Measurements from ENCODE around the gene XRCC3. TPM values are rescaled to one million over a fixed set of nuclear protein-coding genes. Genes with fewer than 3 reads are reported as not detected.

Gene XRCC3
- total RNA-seq, 1 experiment from 2014 or later, result 46.7 TPM

GRCh38 chr14:103662591-103662990 lies 52.7 kb downstream of the XRCC3 start (continued):
- TF ChIP-seq, protein P1, sequence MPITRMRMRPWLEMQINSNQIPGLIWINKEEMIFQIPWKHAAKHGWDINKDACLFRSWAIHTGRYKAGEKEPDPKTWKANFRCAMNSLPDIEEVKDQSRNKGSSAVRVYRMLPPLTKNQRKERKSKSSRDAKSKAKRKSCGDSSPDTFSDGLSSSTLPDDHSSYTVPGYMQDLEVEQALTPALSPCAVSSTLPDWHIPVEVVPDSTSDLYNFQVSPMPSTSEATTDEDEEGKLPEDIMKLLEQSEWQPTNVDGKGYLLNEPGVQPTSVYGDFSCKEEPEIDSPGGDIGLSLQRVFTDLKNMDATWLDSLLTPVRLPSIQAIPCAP (CRISPR knock-in tag; IDR thresholded peaks at IDR 0.05), result no peak
- TF ChIP-seq, protein P2, sequence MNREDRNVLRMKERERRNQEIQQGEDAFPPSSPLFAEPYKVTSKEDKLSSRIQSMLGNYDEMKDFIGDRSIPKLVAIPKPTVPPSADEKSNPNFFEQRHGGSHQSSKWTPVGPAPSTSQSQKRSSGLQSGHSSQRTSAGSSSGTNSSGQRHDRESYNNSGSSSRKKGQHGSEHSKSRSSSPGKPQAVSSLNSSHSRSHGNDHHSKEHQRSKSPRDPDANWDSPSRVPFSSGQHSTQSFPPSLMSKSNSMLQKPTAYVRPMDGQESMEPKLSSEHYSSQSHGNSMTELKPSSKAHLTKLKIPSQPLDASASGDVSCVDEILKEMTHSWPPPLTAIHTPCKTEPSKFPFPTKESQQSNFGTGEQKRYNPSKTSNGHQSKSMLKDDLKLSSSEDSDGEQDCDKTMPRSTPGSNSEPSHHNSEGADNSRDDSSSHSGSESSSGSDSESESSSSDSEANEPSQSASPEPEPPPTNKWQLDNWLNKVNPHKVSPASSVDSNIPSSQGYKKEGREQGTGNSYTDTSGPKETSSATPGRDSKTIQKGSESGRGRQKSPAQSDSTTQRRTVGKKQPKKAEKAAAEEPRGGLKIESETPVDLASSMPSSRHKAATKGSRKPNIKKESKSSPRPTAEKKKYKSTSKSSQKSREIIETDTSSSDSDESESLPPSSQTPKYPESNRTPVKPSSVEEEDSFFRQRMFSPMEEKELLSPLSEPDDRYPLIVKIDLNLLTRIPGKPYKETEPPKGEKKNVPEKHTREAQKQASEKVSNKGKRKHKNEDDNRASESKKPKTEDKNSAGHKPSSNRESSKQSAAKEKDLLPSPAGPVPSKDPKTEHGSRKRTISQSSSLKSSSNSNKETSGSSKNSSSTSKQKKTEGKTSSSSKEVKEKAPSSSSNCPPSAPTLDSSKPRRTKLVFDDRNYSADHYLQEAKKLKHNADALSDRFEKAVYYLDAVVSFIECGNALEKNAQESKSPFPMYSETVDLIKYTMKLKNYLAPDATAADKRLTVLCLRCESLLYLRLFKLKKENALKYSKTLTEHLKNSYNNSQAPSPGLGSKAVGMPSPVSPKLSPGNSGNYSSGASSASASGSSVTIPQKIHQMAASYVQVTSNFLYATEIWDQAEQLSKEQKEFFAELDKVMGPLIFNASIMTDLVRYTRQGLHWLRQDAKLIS (CRISPR knock-in tag; IDR thresholded peaks at IDR 0.05; ENCODE audit: borderline replicate concordance), result no peak
- TF ChIP-seq ZNF263 (CRISPR knock-in tag; IDR thresholded peaks at IDR 0.05; ENCODE audit: low read depth) (no peak), TP53 (CRISPR knock-in tag; IDR thresholded peaks at IDR 0.05) (no peak)
- TF ChIP-seq, protein P3, sequence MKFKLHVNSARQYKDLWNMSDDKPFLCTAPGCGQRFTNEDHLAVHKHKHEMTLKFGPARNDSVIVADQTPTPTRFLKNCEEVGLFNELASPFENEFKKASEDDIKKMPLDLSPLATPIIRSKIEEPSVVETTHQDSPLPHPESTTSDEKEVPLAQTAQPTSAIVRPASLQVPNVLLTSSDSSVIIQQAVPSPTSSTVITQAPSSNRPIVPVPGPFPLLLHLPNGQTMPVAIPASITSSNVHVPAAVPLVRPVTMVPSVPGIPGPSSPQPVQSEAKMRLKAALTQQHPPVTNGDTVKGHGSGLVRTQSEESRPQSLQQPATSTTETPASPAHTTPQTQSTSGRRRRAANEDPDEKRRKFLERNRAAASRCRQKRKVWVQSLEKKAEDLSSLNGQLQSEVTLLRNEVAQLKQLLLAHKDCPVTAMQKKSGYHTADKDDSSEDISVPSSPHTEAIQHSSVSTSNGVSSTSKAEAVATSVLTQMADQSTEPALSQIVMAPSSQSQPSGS (CRISPR knock-in tag; IDR thresholded peaks at IDR 0.05; ENCODE audit: borderline replicate concordance, low read depth), result no peak

DNA sequence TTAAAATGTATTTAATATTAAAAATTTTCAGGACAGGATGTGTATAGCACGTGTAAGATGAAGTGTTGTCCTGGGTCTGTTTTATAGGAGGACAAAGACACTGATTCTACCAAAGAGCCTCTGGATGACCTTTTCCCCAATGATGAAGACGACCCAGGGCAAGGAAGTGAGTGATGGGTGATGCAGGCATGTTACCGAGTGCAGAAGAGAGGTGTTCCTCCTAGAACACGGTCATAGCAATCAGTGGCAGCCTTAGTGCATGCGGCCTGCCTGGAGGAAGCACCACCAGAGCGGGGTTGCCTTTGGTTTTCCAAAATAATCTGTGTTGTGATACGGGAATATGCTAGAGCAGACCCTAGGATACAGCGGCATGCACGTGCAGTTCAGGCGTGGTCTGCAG lies 53.2 kb downstream of the XRCC3 start:
- CTCF ChIA-PET, result no interaction called here
- no peak for DNase-seq (ENCODE audit: low spot score)
- H3K9me3 Mint-ChIP-seq, result no peaks in the 10 kb centered on the region
- 0 out of 2 replicates have a peak overlapping the region, but pooled peaks have one; percentile 29 for H3K27ac Mint-ChIP-seq
- POLR2A ChIA-PET, result no interaction called here
- no peak for ATAC-seq
- no peaks in the 10 kb centered on the region for H3K4me1 Mint-ChIP-seq
- no peak overlapping the region for H3K4me3 Mint-ChIP-seq
- H3K36me3 Mint-ChIP-seq, result peaks cover 47% of the 10 kb centered on the region
- H3K27me3 Mint-ChIP-seq (ENCODE audit: low read depth), result no peaks in the 10 kb centered on the region
- TF ChIP-seq SOX15 (CRISPR knock-in tag; IDR thresholded peaks at IDR 0.05) (no peak), NFYB (CRISPR knock-in tag; conservative IDR thresholded peaks at IDR 0.05; ENCODE audit: low read depth) (no peak), NR3C1 (CRISPR knock-in tag; conservative IDR thresholded peaks at IDR 0.05; ENCODE audit: low read depth) (no peak), ZNF121 (CRISPR knock-in tag; IDR thresholded peaks at IDR 0.05) (no peak), ZNF317 (CRISPR knock-in tag; IDR thresholded peaks at IDR 0.05; ENCODE audit: borderline replicate concordance, low read depth) (no peak), ERG (CRISPR knock-in tag; IDR thresholded peaks at IDR 0.05) (no peak), ATF3 (CRISPR knock-in tag; conservative IDR thresholded peaks at IDR 0.05) (no peak), NFATC4 (CRISPR knock-in tag; IDR thresholded peaks at IDR 0.05) (no peak), NR2C2 (CRISPR knock-in tag; IDR thresholded peaks at IDR 0.05) (no peak), ZNF219 (CRISPR knock-in tag; IDR thresholded peaks at IDR 0.05; ENCODE audit: borderline replicate concordance) (no peak)
- TF ChIP-seq, protein P4, sequence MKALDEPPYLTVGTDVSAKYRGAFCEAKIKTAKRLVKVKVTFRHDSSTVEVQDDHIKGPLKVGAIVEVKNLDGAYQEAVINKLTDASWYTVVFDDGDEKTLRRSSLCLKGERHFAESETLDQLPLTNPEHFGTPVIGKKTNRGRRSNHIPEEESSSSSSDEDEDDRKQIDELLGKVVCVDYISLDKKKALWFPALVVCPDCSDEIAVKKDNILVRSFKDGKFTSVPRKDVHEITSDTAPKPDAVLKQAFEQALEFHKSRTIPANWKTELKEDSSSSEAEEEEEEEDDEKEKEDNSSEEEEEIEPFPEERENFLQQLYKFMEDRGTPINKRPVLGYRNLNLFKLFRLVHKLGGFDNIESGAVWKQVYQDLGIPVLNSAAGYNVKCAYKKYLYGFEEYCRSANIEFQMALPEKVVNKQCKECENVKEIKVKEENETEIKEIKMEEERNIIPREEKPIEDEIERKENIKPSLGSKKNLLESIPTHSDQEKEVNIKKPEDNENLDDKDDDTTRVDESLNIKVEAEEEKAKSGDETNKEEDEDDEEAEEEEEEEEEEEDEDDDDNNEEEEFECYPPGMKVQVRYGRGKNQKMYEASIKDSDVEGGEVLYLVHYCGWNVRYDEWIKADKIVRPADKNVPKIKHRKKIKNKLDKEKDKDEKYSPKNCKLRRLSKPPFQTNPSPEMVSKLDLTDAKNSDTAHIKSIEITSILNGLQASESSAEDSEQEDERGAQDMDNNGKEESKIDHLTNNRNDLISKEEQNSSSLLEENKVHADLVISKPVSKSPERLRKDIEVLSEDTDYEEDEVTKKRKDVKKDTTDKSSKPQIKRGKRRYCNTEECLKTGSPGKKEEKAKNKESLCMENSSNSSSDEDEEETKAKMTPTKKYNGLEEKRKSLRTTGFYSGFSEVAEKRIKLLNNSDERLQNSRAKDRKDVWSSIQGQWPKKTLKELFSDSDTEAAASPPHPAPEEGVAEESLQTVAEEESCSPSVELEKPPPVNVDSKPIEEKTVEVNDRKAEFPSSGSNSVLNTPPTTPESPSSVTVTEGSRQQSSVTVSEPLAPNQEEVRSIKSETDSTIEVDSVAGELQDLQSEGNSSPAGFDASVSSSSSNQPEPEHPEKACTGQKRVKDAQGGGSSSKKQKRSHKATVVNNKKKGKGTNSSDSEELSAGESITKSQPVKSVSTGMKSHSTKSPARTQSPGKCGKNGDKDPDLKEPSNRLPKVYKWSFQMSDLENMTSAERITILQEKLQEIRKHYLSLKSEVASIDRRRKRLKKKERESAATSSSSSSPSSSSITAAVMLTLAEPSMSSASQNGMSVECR (CRISPR knock-in tag; IDR thresholded peaks at IDR 0.05; ENCODE audit: borderline replicate concordance), result no peak
- TF ChIP-seq, protein P5, sequence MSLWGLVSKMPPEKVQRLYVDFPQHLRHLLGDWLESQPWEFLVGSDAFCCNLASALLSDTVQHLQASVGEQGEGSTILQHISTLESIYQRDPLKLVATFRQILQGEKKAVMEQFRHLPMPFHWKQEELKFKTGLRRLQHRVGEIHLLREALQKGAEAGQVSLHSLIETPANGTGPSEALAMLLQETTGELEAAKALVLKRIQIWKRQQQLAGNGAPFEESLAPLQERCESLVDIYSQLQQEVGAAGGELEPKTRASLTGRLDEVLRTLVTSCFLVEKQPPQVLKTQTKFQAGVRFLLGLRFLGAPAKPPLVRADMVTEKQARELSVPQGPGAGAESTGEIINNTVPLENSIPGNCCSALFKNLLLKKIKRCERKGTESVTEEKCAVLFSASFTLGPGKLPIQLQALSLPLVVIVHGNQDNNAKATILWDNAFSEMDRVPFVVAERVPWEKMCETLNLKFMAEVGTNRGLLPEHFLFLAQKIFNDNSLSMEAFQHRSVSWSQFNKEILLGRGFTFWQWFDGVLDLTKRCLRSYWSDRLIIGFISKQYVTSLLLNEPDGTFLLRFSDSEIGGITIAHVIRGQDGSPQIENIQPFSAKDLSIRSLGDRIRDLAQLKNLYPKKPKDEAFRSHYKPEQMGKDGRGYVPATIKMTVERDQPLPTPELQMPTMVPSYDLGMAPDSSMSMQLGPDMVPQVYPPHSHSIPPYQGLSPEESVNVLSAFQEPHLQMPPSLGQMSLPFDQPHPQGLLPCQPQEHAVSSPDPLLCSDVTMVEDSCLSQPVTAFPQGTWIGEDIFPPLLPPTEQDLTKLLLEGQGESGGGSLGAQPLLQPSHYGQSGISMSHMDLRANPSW (CRISPR knock-in tag; conservative IDR thresholded peaks at IDR 0.05; ENCODE audit: low read depth), result no peak

All from WTC11 (cell line).